B cell (primary cell): ENCODE results near the gene NTN1. TPM values are rescaled to one million over a fixed set of nuclear protein-coding genes. Genes with fewer than 3 reads are reported as not detected.

ENCODE experiments used
- ATAC-seq: fragments of 200-7000 bp; cut with Tn5 transposase; one replicate; pipeline ENCODE4 v1.10.0; 2021; ENCODE audit warnings: low read depth, mild to moderate bottlenecking, moderate number of reproducible peaks, moderate library complexity
- CTCF ChIA-PET: fragments of 350-600 bp; sonication (Branson Sonifier 250); formaldehyde crosslinking; loops from one replicate; lab custom pipeline; 2021; ENCODE audit warnings: antibody characterized with exemption, inconsistent platforms; lab: Charles Lee
- POLR2A ChIA-PET: fragments of 350-600 bp; sonication (Branson Sonifier 250); formaldehyde crosslinking; loops from one replicate; lab custom pipeline; 2021; ENCODE audit warnings: antibody characterized with exemption; lab: Charles Lee
- DNase-seq: peaks from one replicate; pipeline ENCODE4 v3.0.0; 2013
- H2AFZ ChIP-seq: 2 replicates; pipeline ENCODE4 v1.6.1; 2012; ENCODE audit warnings: mild to moderate bottlenecking, low read depth, low read length; ENCODE audit not compliant: insufficient read depth, poor library complexity, severe bottlenecking
- H3K27ac ChIP-seq, 2 donors: 1 replicate in 1 of 2; 2 replicates in 1 of 2; pipeline ENCODE4 v1.5.1; 2012 to 2013; ENCODE audit warnings: low read length in 2 of 2, mild to moderate bottlenecking in 2 of 2, moderate library complexity in 1 of 2
- H3K27me3 ChIP-seq, 4 experiments: fragments of 200-600 bp in 1 of 4; sonication (generic) in 1 of 4; replicated peaks in 1 of 4; 1 replicate in 2 of 4; 2 replicates in 2 of 4; pipeline versions ENCODE4 v1.6.1 to v1.7.0; 2013 to 2016; ENCODE audit warnings: low read length in 3 of 4, mild to moderate bottlenecking in 2 of 4, mixed read lengths in 1 of 4, moderate library complexity in 1 of 4; ENCODE audit not compliant: insufficient read depth in 4 of 4, control insufficient read depth in 3 of 4; ENCODE audit errors: control extremely low read depth in 1 of 4
- H3K36me3 ChIP-seq, 2 experiments: replicated peaks in 1 of 2; 1 replicate in 1 of 2; 2 replicates in 1 of 2; pipeline versions ENCODE4 v1.6.1 to v1.7.1; 2013; ENCODE audit warnings: low read length in 1 of 2; ENCODE audit not compliant: insufficient read depth in 2 of 2, control insufficient read depth in 1 of 2; ENCODE audit errors: control extremely low read depth in 1 of 2, extremely low read depth in 1 of 2
- H3K4me1 ChIP-seq, 2 donors: fragments of 200-600 bp in 1 of 2; sonication (generic) in 1 of 2; 1 replicate in 1 of 2; 2 replicates in 1 of 2; pipeline versions ENCODE4 v1.5.1 to v1.6.1; 2013 to 2017; ENCODE audit warnings: low read length in 2 of 2; ENCODE audit not compliant: control insufficient read depth in 2 of 2, insufficient read depth in 2 of 2
- H3K4me2 ChIP-seq: replicated peaks from 2 replicates; pipeline ENCODE3; 2012; ENCODE audit warnings: mild to moderate bottlenecking, low read depth, low read length; ENCODE audit not compliant: poor library complexity, severe bottlenecking
- H3K4me3 ChIP-seq, 5 experiments: fragments of 200-600 bp in 1 of 5; sonication (generic) in 1 of 5; 1 replicate in 3 of 5; 2 replicates in 2 of 5; pipeline versions ENCODE4 v1.5.1 to v1.7.0; 2011 to 2016; ENCODE audit warnings: low read length in 4 of 5, mild to moderate bottlenecking in 4 of 5, low read depth in 2 of 5, control low read depth in 1 of 5, moderate library complexity in 1 of 5; ENCODE audit not compliant: insufficient read depth in 1 of 5; ENCODE audit errors: control extremely low read depth in 1 of 5, extremely low read depth in 1 of 5
- H3K79me2 ChIP-seq: fragments of 200-600 bp; sonication (generic); one replicate; pipeline ENCODE4 v1.6.0; 2016; ENCODE audit warnings: low read length; ENCODE audit not compliant: control insufficient read depth, insufficient read depth
- H3K9ac ChIP-seq: fragments of 200-600 bp; sonication (generic); 2 replicates; pipeline ENCODE4 v1.6.1; 2017; ENCODE audit warnings: mild to moderate bottlenecking, low read length, moderate library complexity
- H3K9me3 ChIP-seq, 3 donors: one replicate each; pipeline versions ENCODE4 v1.6.1 to v1.7.1; 2013; ENCODE audit warnings: low read length in 2 of 3; ENCODE audit not compliant: control insufficient read depth in 2 of 3, insufficient read depth in 1 of 3; ENCODE audit errors: control extremely low read depth in 1 of 3
- H4K20me1 ChIP-seq: 2 replicates; pipeline ENCODE4 v1.6.0; 2012; ENCODE audit warnings: mild to moderate bottlenecking, low read length; ENCODE audit not compliant: insufficient read depth, control insufficient read depth, poor library complexity, severe bottlenecking
- H3K27ac Mint-ChIP-seq: one replicate; pipeline ENCODE4 v1.8.0; 2021; ENCODE audit warnings: mixed read lengths
- H3K27me3 Mint-ChIP-seq: one replicate; pipeline ENCODE4 v1.8.0; 2021; ENCODE audit warnings: mixed read lengths
- H3K4me1 Mint-ChIP-seq: one replicate; pipeline ENCODE4 v1.8.0; 2021; ENCODE audit warnings: mixed read lengths
- H3K4me3 Mint-ChIP-seq: one replicate; pipeline ENCODE4 v1.8.0; 2021; ENCODE audit warnings: mixed read lengths
- H3K9me3 Mint-ChIP-seq: one replicate; pipeline ENCODE4 v1.8.0; 2022; ENCODE audit warnings: mixed read lengths; ENCODE audit not compliant: insufficient read depth
- EZH2 ChIP-seq: IDR thresholded peaks from 2 replicates; pipeline ENCODE4 v1.6.1; 2012; ENCODE audit warnings: borderline replicate concordance, low read depth, mild to moderate bottlenecking, moderate library complexity, low read length; ENCODE audit not compliant: insufficient read depth, poor library complexity, severe bottlenecking
- WGBS: methylation state at CpG from one replicate; pipeline ENCODE4 v1.1.5; 2013; ENCODE audit warnings: missing lambda C conversion rate; ENCODE audit not compliant: insufficient coverage; 5-methylcytosine and 5-hydroxymethylcytosine counted together
- intact Hi-C: fragments of 100-400 bp; cut with micrococcal nuclease; formaldehyde crosslinking; loops from one replicate; pipeline ENCODE4 v1.10.0; 2022
- polyA plus RNA-seq: library from polyadenylated mRNA; depleted of rRNA; stranded (reverse); fragments of >200 nt; gene quantifications from 2 replicates; pipeline ENCODE4 v1.2.3, GENCODE V29; 2012
- total RNA-seq, 2 donors: library from RNA; stranded (reverse); fragments of 120-200 nt in 1 of 2; gene quantifications; 1 replicate in 1 of 2; 2 replicates in 1 of 2; pipeline versions ENCODE4 v1.2.3 to v1.2.4, GENCODE V29; 2013 to 2022
- TF ChIP-seq, protein P1 (sequence below): fragments of 200-600 bp; IDR thresholded peaks from one replicate; pipeline ENCODE4 v1.8.0; 2022; ENCODE audit warnings: antibody characterized with exemption, mild to moderate bottlenecking

The NTN1 gene
- total and polyA plus RNA-seq, 2 donors (not counting 1 experiment from before 2014, with no cell fraction given), result 0.10 to 0.25 TPM

DNA sequence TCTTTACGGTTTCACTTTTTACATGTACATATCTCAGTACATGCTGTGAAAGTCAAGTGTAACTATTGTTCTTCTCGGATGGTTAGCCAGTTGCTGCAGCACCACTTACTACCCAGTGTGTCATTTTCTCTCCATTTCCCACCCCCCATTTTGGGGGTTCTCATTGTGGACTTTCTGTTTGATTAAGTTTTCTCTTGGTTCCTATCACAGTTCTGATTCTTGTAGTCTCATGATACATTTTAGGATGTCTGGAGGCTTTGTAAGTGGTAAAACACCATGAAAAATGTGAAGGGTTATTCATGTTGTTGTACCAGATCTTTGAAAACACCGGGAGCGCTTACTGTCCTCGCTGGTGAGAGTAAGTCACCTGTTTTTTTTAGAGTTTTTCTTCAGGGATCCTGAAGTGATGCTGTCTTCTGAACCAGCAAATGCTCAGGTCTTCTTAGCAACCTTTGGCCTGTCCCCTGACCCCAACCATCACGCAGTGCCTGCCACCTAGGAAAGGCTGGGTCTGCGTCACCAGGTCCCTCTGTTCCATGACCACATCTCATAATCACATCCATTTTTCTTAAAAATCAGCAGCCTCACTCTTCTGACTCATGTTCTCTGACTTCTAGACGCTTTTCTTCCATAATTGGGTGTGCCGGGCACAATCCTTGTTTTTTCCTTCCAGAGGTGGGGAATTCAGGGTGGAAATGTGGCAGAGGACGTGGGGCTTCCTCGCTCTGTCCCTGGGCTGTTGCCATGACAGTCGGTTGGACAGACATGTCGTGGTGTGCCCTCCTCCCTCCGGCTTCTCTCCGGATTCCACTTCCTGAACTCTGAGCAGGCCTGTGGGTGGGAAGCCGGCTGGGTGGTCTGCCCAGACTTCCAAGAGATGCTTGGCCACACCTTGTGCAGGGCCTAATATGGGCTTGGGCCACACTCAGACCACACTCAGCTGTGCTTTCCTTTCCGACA lies 102.6 kb downstream of the NTN1 start:
- Histone ChIP-seq H3K79me2 (no peaks in the 10 kb centered on the region), H3K4me2 (no peak overlapping the region), H3K27me3 (peaks cover 0 to 3% (median 0%) of the 10 kb centered on the region in 4 experiments), H2AFZ (no peak overlapping the region), H3K4me3 (no peak overlapping the region), H3K9me3 (peaks cover 0 to 11% (median 0%) of the 10 kb centered on the region in 3 donors), H3K36me3 (no peaks in the 10 kb centered on the region), H3K9ac (no peak overlapping the region), H4K20me1 (no peaks in the 10 kb centered on the region), H3K27ac (no peak overlapping the region), H3K4me1 (no peaks in the 10 kb centered on the region)
- ATAC-seq, result no peak
- Mint-ChIP-seq H3K27ac (no peak overlapping the region), H3K9me3 (peaks cover under 1% of the 10 kb centered on the region), H3K27me3 (peaks cover 16% of the 10 kb centered on the region), H3K4me1 (no peaks in the 10 kb centered on the region), H3K4me3 (no peak overlapping the region)
- no peak for TF ChIP-seq EZH2
- TF ChIP-seq, protein P1, sequence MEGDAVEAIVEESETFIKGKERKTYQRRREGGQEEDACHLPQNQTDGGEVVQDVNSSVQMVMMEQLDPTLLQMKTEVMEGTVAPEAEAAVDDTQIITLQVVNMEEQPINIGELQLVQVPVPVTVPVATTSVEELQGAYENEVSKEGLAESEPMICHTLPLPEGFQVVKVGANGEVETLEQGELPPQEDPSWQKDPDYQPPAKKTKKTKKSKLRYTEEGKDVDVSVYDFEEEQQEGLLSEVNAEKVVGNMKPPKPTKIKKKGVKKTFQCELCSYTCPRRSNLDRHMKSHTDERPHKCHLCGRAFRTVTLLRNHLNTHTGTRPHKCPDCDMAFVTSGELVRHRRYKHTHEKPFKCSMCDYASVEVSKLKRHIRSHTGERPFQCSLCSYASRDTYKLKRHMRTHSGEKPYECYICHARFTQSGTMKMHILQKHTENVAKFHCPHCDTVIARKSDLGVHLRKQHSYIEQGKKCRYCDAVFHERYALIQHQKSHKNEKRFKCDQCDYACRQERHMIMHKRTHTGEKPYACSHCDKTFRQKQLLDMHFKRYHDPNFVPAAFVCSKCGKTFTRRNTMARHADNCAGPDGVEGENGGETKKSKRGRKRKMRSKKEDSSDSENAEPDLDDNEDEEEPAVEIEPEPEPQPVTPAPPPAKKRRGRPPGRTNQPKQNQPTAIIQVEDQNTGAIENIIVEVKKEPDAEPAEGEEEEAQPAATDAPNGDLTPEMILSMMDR, result no peak
- intact Hi-C loops, result no loop called here
- no peak for DNase-seq
- CTCF ChIA-PET, result interaction anchor here (1.0 kb wide), 1 partner anchor 72 kb away, joined by 3 read pairs; no protein-coding TSS in a partner anchor
- POLR2A ChIA-PET, result no interaction called here
- 82% methylated on average over 14 of the region's 17 CpGs for WGBS

GRCh38 chr17:9124554-9124935 lies 103.2 kb downstream of the NTN1 start:
- no peak overlapping the region for H3K27ac ChIP-seq
- H3K4me1 Mint-ChIP-seq, result no peaks in the 10 kb centered on the region
- H3K79me2 ChIP-seq, result no peaks in the 10 kb centered on the region
- TF ChIP-seq EZH2, result no peak
- TF ChIP-seq, protein P1, result no peak
- ATAC-seq (no peak), DNase-seq (no peak)
- H3K27me3 Mint-ChIP-seq, result peaks cover 16% of the 10 kb centered on the region
- H2AFZ ChIP-seq, result no peak overlapping the region
- H3K4me1 ChIP-seq, result no peaks in the 10 kb centered on the region
- H3K4me2 ChIP-seq, result no peak overlapping the region
- H3K27me3 ChIP-seq, result peaks cover 0 to 3% (median 0%) of the 10 kb centered on the region in 4 experiments
- CTCF ChIA-PET, result interaction anchor here (1.0 kb wide), 1 partner anchor 71 kb away, joined by 3 read pairs; no protein-coding TSS in a partner anchor
- 87% methylated on average over 7 of the region's 10 CpGs for WGBS
- H3K27ac Mint-ChIP-seq, result no peak overlapping the region
- no peak overlapping the region for H3K4me3 ChIP-seq
- no peak overlapping the region for H3K9ac ChIP-seq
- no peaks in the 10 kb centered on the region for H3K9me3 Mint-ChIP-seq
- no peaks in the 10 kb centered on the region for H4K20me1 ChIP-seq
- POLR2A ChIA-PET, result no interaction called here
- intact Hi-C loops, result no loop called here
- peaks cover 0 to 4% (median 0%) of the 10 kb centered on the region in 3 donors for H3K9me3 ChIP-seq
- no peak overlapping the region for H3K4me3 Mint-ChIP-seq
- no peaks in the 10 kb centered on the region for H3K36me3 ChIP-seq
